Cardiac septum (tissue), 1 donor: ENCODE measurements around the gene EPHA8. TPM values are rescaled to one million over a fixed set of nuclear protein-coding genes. Genes with fewer than 3 reads are reported as not detected.

Source experiments
- DNase-seq: peaks from one replicate; pipeline ENCODE4 v3.0.0-alpha.2; 2020; ENCODE audit warnings: low spot score
- intact Hi-C: fragments of 100-400 bp; cut with DNase I; formaldehyde crosslinking; loops from one replicate; pipeline ENCODE4 v1.14.0; 2022
- total RNA-seq: library from RNA; stranded (reverse); fragmentation: NEBNext Ultra II Directional; extraction: Animal tissue kit (Norgen Biotek cat#: 25700); gene quantifications from one replicate; pipeline ENCODE4 v1.2.1, GENCODE V29; 2021
- donor health status: DM: no; HTN: no; CAD: no.

Gene EPHA8
- total RNA-seq, 1 donor from 2014 or later: not detected

GRCh38 chr1:22556391-22557104 is 6.7 kb upstream of the EPHA8 start:
- no peak for DNase-seq
- intact Hi-C loops: no loop called here

GRCh38 chr1:22557341-22557950 is 5.8 kb upstream of the EPHA8 start:
- no peak for DNase-seq
- intact Hi-C loops: no loop called here

- intact Hi-C loops: no loop called here
- no peak for DNase-seq
Measured at GRCh38 chr1:22563671-22564602, 648 bp downstream of the EPHA8 start.

GRCh38 chr1:22566161-22566560 is 2.9 kb downstream of the EPHA8 start:
- intact Hi-C loops: no loop called here
- no peak for DNase-seq

DNA sequence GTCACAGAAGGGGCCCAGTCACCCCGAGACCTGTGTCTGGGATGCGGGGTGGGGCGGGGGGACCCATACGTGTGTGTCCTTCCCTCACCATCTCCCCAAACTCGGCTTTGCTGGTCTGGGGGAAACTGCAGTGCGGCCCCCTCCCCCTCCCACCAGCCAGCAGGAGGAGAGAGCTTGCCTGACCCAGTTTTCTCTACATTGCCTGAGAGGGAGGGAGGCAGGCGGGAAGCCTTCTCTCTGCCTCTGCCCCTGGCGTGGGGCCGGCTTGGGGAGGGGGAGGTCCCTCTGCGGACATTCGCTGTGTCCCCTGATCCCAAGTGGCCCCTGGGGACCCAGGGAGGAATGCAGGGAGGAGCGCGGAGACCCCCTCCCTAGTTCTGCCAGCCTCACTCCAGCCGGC is 3.9 kb downstream of the EPHA8 start:
- intact Hi-C loops: no loop called here
- DNase-seq: no peak

DNA sequence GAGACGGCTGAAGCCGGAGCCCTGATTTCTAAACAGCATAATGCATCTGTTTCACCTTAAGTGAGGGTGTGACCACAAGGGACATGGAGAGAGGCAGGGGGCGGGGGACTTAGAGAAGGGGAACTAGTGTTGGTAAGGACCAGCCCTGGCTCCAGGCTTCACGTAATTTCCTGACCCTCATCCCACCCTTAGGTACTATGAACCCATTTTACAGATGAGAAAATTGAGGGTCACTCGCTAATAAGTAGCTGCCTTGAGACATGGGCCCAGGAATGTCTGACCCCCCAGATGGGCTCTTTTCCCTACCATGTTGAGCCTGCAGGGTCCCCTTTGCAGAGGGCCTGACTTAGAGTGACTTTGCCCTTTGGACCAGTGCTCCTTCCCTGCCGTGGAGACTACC is 4.7 kb downstream of the EPHA8 start:
- no peak for DNase-seq
- intact Hi-C loops: no loop called here

GRCh38 chr1:22569269-22569668 is 6.0 kb downstream of the EPHA8 start:
- no peak for DNase-seq
- intact Hi-C loops: no loop called here

DNA sequence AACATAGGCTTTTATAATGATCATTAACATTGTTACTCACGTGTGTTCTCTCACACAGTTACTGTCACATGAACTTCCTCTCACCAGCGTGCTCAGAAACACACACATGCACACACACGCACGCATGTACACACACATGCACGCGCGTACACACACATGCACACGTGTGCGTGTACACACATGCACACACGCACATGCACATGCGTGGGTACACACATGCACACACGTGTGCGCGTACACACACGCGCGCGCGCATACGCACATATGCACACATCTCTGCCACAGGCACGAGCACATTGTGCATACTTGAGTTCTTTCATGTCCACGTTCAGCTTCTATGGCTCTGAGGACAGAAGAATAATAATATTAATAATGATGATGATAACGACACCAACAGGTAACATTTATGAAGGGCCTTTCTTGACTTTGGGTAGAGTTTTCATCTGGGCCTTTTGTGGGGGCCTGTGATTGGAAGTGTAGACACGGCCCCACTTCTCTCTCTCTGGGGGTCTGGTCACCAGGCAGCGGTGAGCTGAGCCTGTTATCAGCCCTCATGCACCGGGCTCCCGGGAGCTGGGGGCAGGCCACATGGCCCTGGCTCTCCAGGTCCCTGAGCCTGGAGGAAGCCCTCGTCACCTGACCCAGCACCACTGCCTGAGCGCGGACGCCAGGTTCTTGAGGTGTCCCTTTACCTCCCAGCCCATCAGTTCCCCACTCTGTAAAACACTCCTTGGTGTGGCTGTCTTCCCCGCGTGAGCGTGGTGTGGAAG is 7.0 kb downstream of the EPHA8 start:
- no peak for DNase-seq
- intact Hi-C loops: no loop called here

GRCh38 chr1:22572818-22573217 is 9.5 kb downstream of the EPHA8 start:
- intact Hi-C loops: no loop called here
- no peak for DNase-seq

GRCh38 chr1:22573237-22573636 is 9.9 kb downstream of the EPHA8 start:
- intact Hi-C loops: no loop called here
- DNase-seq: no peak

DNA sequence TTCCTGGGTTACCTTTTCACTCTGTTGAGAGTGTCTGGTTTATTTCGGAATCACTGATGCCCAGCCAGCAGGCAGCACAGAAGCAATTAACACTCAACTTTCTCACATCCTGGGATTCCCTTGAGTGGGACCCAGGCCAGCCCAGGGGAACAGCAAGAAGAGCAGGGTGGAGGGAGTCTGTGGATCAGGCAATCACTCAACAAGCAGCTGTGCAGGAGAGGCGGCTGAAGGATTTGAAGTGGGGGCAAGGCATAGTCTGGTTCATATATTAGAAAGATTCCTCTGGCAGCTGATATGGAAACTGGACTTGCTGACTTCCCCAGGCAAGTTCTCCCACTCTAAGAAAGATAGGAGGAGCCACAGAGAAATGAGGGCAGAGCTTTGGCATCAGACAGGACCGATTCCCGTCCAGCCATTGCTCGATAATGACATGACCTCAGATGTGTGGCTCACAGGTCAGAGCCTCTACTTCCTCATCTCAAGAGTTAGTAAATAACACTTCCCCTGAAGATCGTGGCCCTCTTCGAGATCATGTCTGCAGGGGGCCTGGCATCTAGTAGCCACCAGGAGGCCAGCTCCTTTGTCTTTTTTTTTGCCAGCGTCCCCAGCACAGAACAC is 12.4 kb downstream of the EPHA8 start:
- intact Hi-C loops: no loop called here

DNA sequence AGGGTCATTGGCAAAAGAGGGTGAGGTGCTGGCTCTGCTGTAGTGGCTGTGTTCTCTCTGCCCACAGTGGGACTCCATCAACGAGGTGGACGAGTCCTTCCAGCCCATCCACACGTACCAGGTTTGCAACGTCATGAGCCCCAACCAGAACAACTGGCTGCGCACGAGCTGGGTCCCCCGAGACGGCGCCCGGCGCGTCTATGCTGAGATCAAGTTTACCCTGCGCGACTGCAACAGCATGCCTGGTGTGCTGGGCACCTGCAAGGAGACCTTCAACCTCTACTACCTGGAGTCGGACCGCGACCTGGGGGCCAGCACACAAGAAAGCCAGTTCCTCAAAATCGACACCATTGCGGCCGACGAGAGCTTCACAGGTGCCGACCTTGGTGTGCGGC is 12.9 kb downstream of the EPHA8 start:
- intact Hi-C loops: no loop called here
- DNase-seq: no peak

More for the DNA sequence above, 12.4 kb downstream of the EPHA8 start:
- DNase-seq: no peak

DNA sequence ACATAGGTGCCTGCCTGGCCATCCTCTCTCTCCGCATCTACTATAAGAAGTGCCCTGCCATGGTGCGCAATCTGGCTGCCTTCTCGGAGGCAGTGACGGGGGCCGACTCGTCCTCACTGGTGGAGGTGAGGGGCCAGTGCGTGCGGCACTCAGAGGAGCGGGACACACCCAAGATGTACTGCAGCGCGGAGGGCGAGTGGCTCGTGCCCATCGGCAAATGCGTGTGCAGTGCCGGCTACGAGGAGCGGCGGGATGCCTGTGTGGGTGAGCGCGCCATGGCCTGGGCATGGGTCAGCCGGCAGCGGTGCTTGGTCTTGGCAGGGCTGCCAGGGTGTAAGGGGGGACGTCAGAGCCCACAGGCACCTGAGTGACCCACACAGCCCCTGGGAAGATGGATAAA is 13.3 kb downstream of the EPHA8 start:
- intact Hi-C loops: no loop called here

DNA sequence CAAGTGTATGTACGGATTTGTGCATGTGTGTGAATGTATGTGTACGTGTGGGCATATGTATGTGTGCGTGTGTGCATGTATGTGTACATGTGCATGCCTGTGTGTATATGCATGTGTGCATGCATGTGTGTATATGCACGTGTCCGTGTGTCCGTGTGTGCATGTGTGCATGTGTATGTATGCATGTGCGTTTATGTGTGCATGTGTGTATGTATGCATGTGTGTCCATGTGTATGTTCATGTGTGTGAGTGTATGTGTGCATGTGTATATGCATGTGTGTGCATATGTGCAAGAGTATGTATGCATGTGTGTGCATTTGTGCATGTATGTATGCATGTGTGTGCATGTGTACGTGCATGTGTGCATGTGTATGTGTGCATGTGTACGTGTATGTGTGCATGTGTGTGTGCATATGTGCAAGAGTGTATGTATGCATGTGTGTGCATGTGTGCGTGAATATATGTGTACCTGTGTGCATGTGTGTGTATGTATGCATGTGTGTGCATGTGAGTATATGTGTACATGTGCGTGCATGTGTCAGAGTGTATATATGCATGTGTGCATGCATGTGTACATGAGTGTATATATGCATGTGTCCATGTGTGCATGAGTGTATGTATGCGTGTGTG is 15.6 kb downstream of the EPHA8 start:
- DNase-seq: no peak
- intact Hi-C loops: no loop called here

More for the DNA sequence above, 13.3 kb downstream of the EPHA8 start:
- DNase-seq: no peak

DNA sequence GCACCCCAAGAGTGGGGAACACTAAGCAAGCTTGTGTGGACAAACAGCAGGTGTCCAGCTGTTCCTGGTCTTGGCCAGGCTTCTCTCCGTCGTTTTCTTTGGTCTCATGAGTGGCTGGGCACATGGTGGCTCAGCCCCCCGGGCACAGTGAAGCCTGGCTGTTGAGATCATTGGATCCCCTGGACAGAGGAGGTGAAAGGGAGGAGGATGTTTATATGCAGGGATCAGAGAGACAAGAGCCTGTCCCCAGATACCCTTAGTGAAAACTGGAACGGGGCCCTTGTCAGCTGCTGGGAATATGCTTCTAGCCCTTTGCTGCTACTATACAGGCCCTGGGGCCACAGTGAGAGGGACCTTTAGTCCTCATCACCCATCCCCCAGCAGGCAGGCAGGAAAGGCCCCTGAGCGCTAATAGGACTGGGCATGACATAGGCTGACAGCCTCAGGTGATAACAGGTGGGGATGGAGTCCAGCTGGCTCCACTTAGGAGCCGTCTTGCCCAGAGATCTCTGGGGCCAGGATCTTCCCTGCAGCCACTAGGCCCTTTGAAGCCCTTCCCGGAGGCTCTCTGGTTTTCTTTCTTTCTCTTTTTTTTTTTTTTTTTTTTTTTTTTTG is 16.4 kb downstream of the EPHA8 start:
- no peak for DNase-seq
- intact Hi-C loops: no loop called here

- no peak for DNase-seq
- intact Hi-C loops: no loop called here
Measured at GRCh38 chr1:22582661-22583635, 19.7 kb downstream of the EPHA8 start.

GRCh38 chr1:22584001-22584562 is 20.8 kb downstream of the EPHA8 start:
- DNase-seq: no peak
- intact Hi-C loops: no loop called here
